ENCODE data around the gene DYRK1B.
"Not testable (repeated sequence)": the region's sequence is repeated elsewhere in the genome, so short reads cannot be mapped to it uniquely, and the experiment has no call there.

DYRK1B gene

GRCh38 chr19:39875401-39875864 lies 41.5 kb upstream of the DYRK1B start:
- not testable (repeated sequence) for H3K27ac ChIP-seq (ENCODE audit: low read depth, low read length); H3K4me1 ChIP-seq (ENCODE audit: control insufficient read depth in 5 of 5, insufficient read depth in 5 of 5, low read length in 5 of 5); H3K36me3 ChIP-seq (ENCODE audit: control insufficient read depth in 5 of 5, insufficient read depth in 5 of 5, low read length in 5 of 5); H3K27me3 ChIP-seq (ENCODE audit: control insufficient read depth in 5 of 5, insufficient read depth in 4 of 5, low read length in 5 of 5); H3K4me3 ChIP-seq (ENCODE audit: low read depth in 1 of 5, low read length in 5 of 5); H3K9ac ChIP-seq (ENCODE audit: low read length in 5 of 5); H3K9me3 ChIP-seq (ENCODE audit: control insufficient read depth in 5 of 5, low read length in 5 of 5)

GRCh38 chr19:39874404-39874803 lies 40.4 kb upstream of the DYRK1B start:
- Histone ChIP-seq H3K4me3 (ENCODE audit: low read depth in 1 of 5, low read length in 5 of 5) (no peak overlapping the region), H3K27me3 (ENCODE audit: control insufficient read depth in 5 of 5, insufficient read depth in 4 of 5, low read length in 5 of 5) (peaks cover 0 to 9% (median 2%) of the 10 kb centered on the region in 5 donors), H3K9me3 (ENCODE audit: control insufficient read depth in 5 of 5, low read length in 5 of 5) (no peaks in the 10 kb centered on the region), H3K36me3 (ENCODE audit: control insufficient read depth in 5 of 5, insufficient read depth in 5 of 5, low read length in 5 of 5) (no peaks in the 10 kb centered on the region), H3K27ac (ENCODE audit: low read depth, low read length) (no peak overlapping the region), H3K4me1 (ENCODE audit: control insufficient read depth in 5 of 5, insufficient read depth in 5 of 5, low read length in 5 of 5) (no peaks in the 10 kb centered on the region), H3K9ac (ENCODE audit: low read length in 5 of 5) (no peak overlapping the region)

GRCh38 chr19:39873385-39873784 lies 39.4 kb upstream of the DYRK1B start:
- H3K36me3 ChIP-seq (ENCODE audit: control insufficient read depth in 5 of 5, insufficient read depth in 5 of 5, low read length in 5 of 5): no peaks in the 10 kb centered on the region
- H3K4me1 ChIP-seq (ENCODE audit: control insufficient read depth in 5 of 5, insufficient read depth in 5 of 5, low read length in 5 of 5): no peaks in the 10 kb centered on the region
- H3K27me3 ChIP-seq (ENCODE audit: control insufficient read depth in 5 of 5, insufficient read depth in 4 of 5, low read length in 5 of 5): peaks cover 0 to 8% (median 2%) of the 10 kb centered on the region in 5 donors
- no peak overlapping the region for H3K4me3 ChIP-seq (ENCODE audit: low read depth in 1 of 5, low read length in 5 of 5)
- no peak overlapping the region for H3K9ac ChIP-seq (ENCODE audit: low read length in 5 of 5)
- no peaks in the 10 kb centered on the region for H3K9me3 ChIP-seq (ENCODE audit: control insufficient read depth in 5 of 5, low read length in 5 of 5)
- H3K27ac ChIP-seq (ENCODE audit: low read depth, low read length): no peak overlapping the region

- no peak overlapping the region for H3K27ac ChIP-seq (ENCODE audit: low read depth, low read length)
- H3K9ac ChIP-seq (ENCODE audit: low read length in 5 of 5): no peak overlapping the region
- H3K4me1 ChIP-seq (ENCODE audit: control insufficient read depth in 5 of 5, insufficient read depth in 5 of 5, low read length in 5 of 5): no peaks in the 10 kb centered on the region
- H3K4me3 ChIP-seq (ENCODE audit: low read depth in 1 of 5, low read length in 5 of 5): no peak overlapping the region
- peaks cover 0 to 6% (median 2%) of the 10 kb centered on the region in 5 donors for H3K27me3 ChIP-seq (ENCODE audit: control insufficient read depth in 5 of 5, insufficient read depth in 4 of 5, low read length in 5 of 5)
- H3K36me3 ChIP-seq (ENCODE audit: control insufficient read depth in 5 of 5, insufficient read depth in 5 of 5, low read length in 5 of 5): no peaks in the 10 kb centered on the region
- H3K9me3 ChIP-seq (ENCODE audit: control insufficient read depth in 5 of 5, low read length in 5 of 5): no peaks in the 10 kb centered on the region
These were observed 38.2 kb upstream of the DYRK1B start for GRCh38 chr19:39871886-39872866.

GRCh38 chr19:39871362-39871761 lies 37.4 kb upstream of the DYRK1B start:
- no peaks in the 10 kb centered on the region for H3K9me3 ChIP-seq (ENCODE audit: control insufficient read depth in 5 of 5, low read length in 5 of 5)

GRCh38 chr19:39870171-39870971 lies 36.4 kb upstream of the DYRK1B start:
- H3K9ac ChIP-seq (ENCODE audit: low read length in 5 of 5): no peak overlapping the region
- H3K27me3 ChIP-seq (ENCODE audit: control insufficient read depth in 5 of 5, insufficient read depth in 4 of 5, low read length in 5 of 5): peaks cover 0 to 3% (median 2%) of the 10 kb centered on the region in 5 donors
- H3K4me1 ChIP-seq (ENCODE audit: control insufficient read depth in 5 of 5, insufficient read depth in 5 of 5, low read length in 5 of 5): no peaks in the 10 kb centered on the region
- H3K9me3 ChIP-seq (ENCODE audit: control insufficient read depth in 5 of 5, low read length in 5 of 5): no peaks in the 10 kb centered on the region
- H3K36me3 ChIP-seq (ENCODE audit: control insufficient read depth in 5 of 5, insufficient read depth in 5 of 5, low read length in 5 of 5): peaks cover 0 to 4% (median 0%) of the 10 kb centered on the region in 5 donors
- no peak overlapping the region for H3K4me3 ChIP-seq (ENCODE audit: low read depth in 1 of 5, low read length in 5 of 5)
- no peak overlapping the region for H3K27ac ChIP-seq (ENCODE audit: low read depth, low read length)

More at GRCh38 chr19:39871362-39871761, 37.4 kb upstream of the DYRK1B start:
- no peak overlapping the region for H3K27ac ChIP-seq (ENCODE audit: low read depth, low read length)
- H3K36me3 ChIP-seq (ENCODE audit: control insufficient read depth in 5 of 5, insufficient read depth in 5 of 5, low read length in 5 of 5): no peaks in the 10 kb centered on the region
- no peak overlapping the region for H3K9ac ChIP-seq (ENCODE audit: low read length in 5 of 5)
- peaks cover 0 to 6% (median 2%) of the 10 kb centered on the region in 5 donors for H3K27me3 ChIP-seq (ENCODE audit: control insufficient read depth in 5 of 5, insufficient read depth in 4 of 5, low read length in 5 of 5)
- no peak overlapping the region for H3K4me3 ChIP-seq (ENCODE audit: low read depth in 1 of 5, low read length in 5 of 5)
- no peaks in the 10 kb centered on the region for H3K4me1 ChIP-seq (ENCODE audit: control insufficient read depth in 5 of 5, insufficient read depth in 5 of 5, low read length in 5 of 5)

- no peak overlapping the region for H3K9ac ChIP-seq (ENCODE audit: low read length in 5 of 5)
- no peaks in the 10 kb centered on the region for H3K9me3 ChIP-seq (ENCODE audit: control insufficient read depth in 5 of 5, low read length in 5 of 5)
- H3K4me3 ChIP-seq (ENCODE audit: low read depth in 1 of 5, low read length in 5 of 5): no peak overlapping the region
- H3K36me3 ChIP-seq (ENCODE audit: control insufficient read depth in 5 of 5, insufficient read depth in 5 of 5, low read length in 5 of 5): peaks cover 0 to 5% (median 0%) of the 10 kb centered on the region in 5 donors
- H3K27ac ChIP-seq (ENCODE audit: low read depth, low read length): no peak overlapping the region
- peaks cover 0 to 3% (median 2%) of the 10 kb centered on the region in 5 donors for H3K27me3 ChIP-seq (ENCODE audit: control insufficient read depth in 5 of 5, insufficient read depth in 4 of 5, low read length in 5 of 5)
- H3K4me1 ChIP-seq (ENCODE audit: control insufficient read depth in 5 of 5, insufficient read depth in 5 of 5, low read length in 5 of 5): no peaks in the 10 kb centered on the region
These were observed 34.0 kb upstream of the DYRK1B start for GRCh38 chr19:39867952-39868351.

- Histone ChIP-seq H3K36me3 (ENCODE audit: control insufficient read depth in 5 of 5, insufficient read depth in 5 of 5, low read length in 5 of 5) (peaks cover 0 to 5% (median 0%) of the 10 kb centered on the region in 5 donors), H3K9me3 (ENCODE audit: control insufficient read depth in 5 of 5, low read length in 5 of 5) (no peaks in the 10 kb centered on the region), H3K27ac (ENCODE audit: low read depth, low read length) (no peak overlapping the region), H3K9ac (ENCODE audit: low read length in 5 of 5) (no peak overlapping the region), H3K27me3 (ENCODE audit: control insufficient read depth in 5 of 5, insufficient read depth in 4 of 5, low read length in 5 of 5) (peaks cover 0 to 3% (median 2%) of the 10 kb centered on the region in 5 donors), H3K4me3 (ENCODE audit: low read depth in 1 of 5, low read length in 5 of 5) (no peak overlapping the region), H3K4me1 (ENCODE audit: control insufficient read depth in 5 of 5, insufficient read depth in 5 of 5, low read length in 5 of 5) (no peaks in the 10 kb centered on the region)
These were observed 33.2 kb upstream of the DYRK1B start for GRCh38 chr19:39867133-39867532.

- Histone ChIP-seq H3K4me1 (ENCODE audit: control insufficient read depth in 5 of 5, insufficient read depth in 5 of 5, low read length in 5 of 5) (no peaks in the 10 kb centered on the region), H3K9me3 (ENCODE audit: control insufficient read depth in 5 of 5, low read length in 5 of 5) (no peaks in the 10 kb centered on the region), H3K9ac (ENCODE audit: low read length in 5 of 5) (no peak overlapping the region), H3K4me3 (ENCODE audit: low read depth in 1 of 5, low read length in 5 of 5) (no peak overlapping the region), H3K27ac (ENCODE audit: low read depth, low read length) (no peak overlapping the region), H3K36me3 (ENCODE audit: control insufficient read depth in 5 of 5, insufficient read depth in 5 of 5, low read length in 5 of 5) (peaks cover 0 to 5% (median 0%) of the 10 kb centered on the region in 5 donors), H3K27me3 (ENCODE audit: control insufficient read depth in 5 of 5, insufficient read depth in 4 of 5, low read length in 5 of 5) (peaks cover 0 to 3% (median 2%) of the 10 kb centered on the region in 5 donors)
These were observed 32.0 kb upstream of the DYRK1B start for GRCh38 chr19:39865953-39866352.
